Upper lobe of left lung (tissue), 4 donors: ENCODE data around the gene PLAC8L1.

Experiments
- CTCF ChIP-seq, 6 experiments: fragments of 450-650 bp in 4 of 6; fragments of 200-600 bp in 2 of 6; sonication (generic) in 2 of 6; IDR thresholded peaks; one replicate each; pipeline ENCODE4 v1.5.1; 2016 to 2019; ENCODE audit warnings: antibody characterized with exemption in 6 of 6
- EP300 ChIP-seq, 4 donors: sonication (generic); formaldehyde crosslinking; IDR thresholded peaks; one replicate each; pipeline ENCODE4 v1.5.1; 2017; ENCODE audit warnings: antibody characterized with exemption in 4 of 4, control low read depth in 2 of 4
- POLR2A ChIP-seq, 4 donors: fragments of 450-650 bp; IDR thresholded peaks; one replicate each; pipeline ENCODE4 v1.5.1; 2016 to 2017; ENCODE audit warnings: antibody characterized with exemption in 4 of 4, mild to moderate bottlenecking in 2 of 4
- POLR2AphosphoS5 ChIP-seq, 2 donors: sonication (generic); formaldehyde crosslinking; IDR thresholded peaks; one replicate each; pipeline ENCODE4 v1.5.1; 2017; ENCODE audit warnings: antibody characterized with exemption in 2 of 2

DNA sequence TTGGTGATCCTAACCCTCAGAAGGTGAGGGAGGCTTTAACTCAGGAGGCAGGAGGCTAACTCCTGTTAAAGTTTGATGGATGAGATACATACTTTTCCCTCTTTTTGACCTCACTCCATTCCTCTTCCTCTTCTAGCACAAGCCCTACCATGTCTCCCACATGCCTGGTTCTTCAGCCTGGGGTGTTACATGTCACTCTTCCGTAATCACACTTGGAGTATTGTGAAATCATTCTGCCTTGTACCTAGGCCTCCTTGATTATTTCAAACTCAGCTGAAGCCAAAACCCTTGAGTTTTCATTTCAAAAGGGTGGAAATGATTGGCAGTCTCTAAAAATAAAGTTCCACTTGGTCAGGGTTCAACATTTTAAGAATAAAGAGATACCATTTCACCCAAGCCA lies 1.8 kb downstream of the PLAC8L1 start:
- no peak for TF ChIP-seq POLR2A (IDR thresholded peaks at IDR 0.05)
- TF ChIP-seq CTCF (IDR thresholded peaks at IDR 0.05) = no peak
- no peak for TF ChIP-seq POLR2AphosphoS5 (IDR thresholded peaks at IDR 0.05)
- TF ChIP-seq EP300 (IDR thresholded peaks at IDR 0.05) = no peak
